HG02678 (cell line): Measurements from ENCODE around the gene PDE9A.
"Not testable (repeated sequence)": the region's sequence is repeated elsewhere in the genome, so short reads cannot be mapped to it uniquely, and the experiment has no call there.

Experiments used
- ATAC-seq: cut with Tn5 transposase; IDR thresholded peaks from one replicate; pipeline ENCODE4 v1.9.1; 2021; ENCODE audit warnings: mild to moderate bottlenecking, moderate library complexity; ENCODE audit not compliant: unreplicated experiment

The PDE9A gene

GRCh38 chr21:42785666-42786427, 132.4 kb downstream of the PDE9A start:
- no peak for ATAC-seq

- ATAC-seq: no peak
These were observed 133.5 kb downstream of the PDE9A start for GRCh38 chr21:42786884-42787283.

- no peak for ATAC-seq
These were observed 134.2 kb downstream of the PDE9A start for GRCh38 chr21:42787613-42788012.

- no peak for ATAC-seq
These were observed 137.2 kb downstream of the PDE9A start for GRCh38 chr21:42790520-42791065.

- ATAC-seq: no peak
These were observed 140.4 kb downstream of the PDE9A start for GRCh38 chr21:42793774-42794173.

GRCh38 chr21:42794551-42794950, 141.1 kb downstream of the PDE9A start:
- no peak for ATAC-seq

- no peak for ATAC-seq
These were observed 143.1 kb downstream of the PDE9A start for GRCh38 chr21:42796327-42797062.

- no peak for ATAC-seq
These were observed 144.1 kb downstream of the PDE9A start for GRCh38 chr21:42797522-42797921.

GRCh38 chr21:42798106-42798505, 144.7 kb downstream of the PDE9A start:
- no peak for ATAC-seq

- no peak for ATAC-seq
These were observed 146.1 kb downstream of the PDE9A start for GRCh38 chr21:42799516-42799915.

- no peak for ATAC-seq
These were observed 146.5 kb downstream of the PDE9A start for GRCh38 chr21:42799948-42800347.

GRCh38 chr21:42801616-42802015, 148.2 kb downstream of the PDE9A start:
- ATAC-seq: not testable (repeated sequence)

- no peak for ATAC-seq
These were observed 153.2 kb downstream of the PDE9A start for GRCh38 chr21:42806509-42807140.

- not testable (repeated sequence) for ATAC-seq
These were observed 154.0 kb downstream of the PDE9A start for GRCh38 chr21:42807293-42807895.

- no peak for ATAC-seq
These were observed 154.7 kb downstream of the PDE9A start for GRCh38 chr21:42807938-42808613.

- ATAC-seq: no peak
These were observed 155.8 kb downstream of the PDE9A start for GRCh38 chr21:42809171-42809570.

- ATAC-seq: no peak
These were observed 156.4 kb downstream of the PDE9A start for GRCh38 chr21:42809577-42810475.

- ATAC-seq: no peak
These were observed 158.5 kb downstream of the PDE9A start for GRCh38 chr21:42811960-42812359.

- not testable (repeated sequence) for ATAC-seq
These were observed 159.3 kb downstream of the PDE9A start for GRCh38 chr21:42812528-42813241.
